Loucy (cell line): ENCODE results near the gene RALGPS1.
A peak's percentile ranks its signal among the peaks of the same experiment; 100 is the strongest.

Source experiments
- H2AFZ ChIP-seq: fragments of 200-600 bp; sonication (generic); 2 replicates; pipeline ENCODE4 v1.6.0; 2016; ENCODE audit warnings: antibody characterized with exemption, mild to moderate bottlenecking, low read length, moderate library complexity
- H3F3A ChIP-seq: fragments of 200-600 bp; 2 replicates; pipeline ENCODE4 v1.6.0; 2016; ENCODE audit warnings: antibody characterized with exemption, low read depth, mild to moderate bottlenecking
- H3K27me3 ChIP-seq: fragments of 200-600 bp; sonication (generic); 2 replicates; pipeline ENCODE4 v1.6.1; 2014; ENCODE audit warnings: low read length, mild to moderate bottlenecking; ENCODE audit not compliant: insufficient read depth, poor library complexity, severe bottlenecking
- H3K36me3 ChIP-seq: fragments of 200-600 bp; sonication (generic); 2 replicates; pipeline ENCODE4 v1.6.1; 2016; ENCODE audit warnings: low read length; ENCODE audit not compliant: insufficient read depth
- H3K4me1 ChIP-seq: fragments of 200-600 bp; sonication (generic); 2 replicates; pipeline ENCODE4 v1.5.1; 2014; ENCODE audit warnings: low read length, mild to moderate bottlenecking; ENCODE audit not compliant: insufficient read depth, poor library complexity, severe bottlenecking
- H3K4me2 ChIP-seq: fragments of 200-600 bp; sonication (generic); 2 replicates; pipeline ENCODE4 v1.6.0; 2014; ENCODE audit warnings: antibody characterized with exemption, low read length, low read depth, mild to moderate bottlenecking; ENCODE audit not compliant: poor library complexity, severe bottlenecking
- H3K4me3 ChIP-seq: fragments of 200-600 bp; sonication (generic); 2 replicates; pipeline ENCODE4 v1.5.1; 2014; ENCODE audit warnings: low read length, mild to moderate bottlenecking, mixed read lengths; ENCODE audit not compliant: poor library complexity, severe bottlenecking
- H3K79me2 ChIP-seq: fragments of 200-600 bp; sonication (generic); 2 replicates; pipeline ENCODE4 v1.6.1; 2014; ENCODE audit warnings: low read length; ENCODE audit not compliant: insufficient read depth
- H3K9ac ChIP-seq: fragments of 200-600 bp; sonication (generic); 2 replicates; pipeline ENCODE4 v1.6.0; 2014; ENCODE audit warnings: mild to moderate bottlenecking, low read depth, low read length, moderate library complexity; ENCODE audit not compliant: poor library complexity, severe bottlenecking
- H3K9me2 ChIP-seq: fragments of 200-600 bp; sonication (generic); replicated peaks from 2 replicates; pipeline ENCODE4 v1.6.1; 2016; ENCODE audit warnings: low read depth, low read length, mixed read lengths
- H3K9me3 ChIP-seq: fragments of 200-600 bp; sonication (generic); 2 replicates; pipeline ENCODE4 v1.6.1; 2014; ENCODE audit warnings: mild to moderate bottlenecking, antibody characterized with exemption, low read length, low read depth; ENCODE audit not compliant: insufficient read depth
- H4K20me1 ChIP-seq: fragments of 200-600 bp; sonication (generic); 2 replicates; pipeline ENCODE4 v1.6.0; 2014; ENCODE audit warnings: antibody characterized with exemption, low read length, mild to moderate bottlenecking; ENCODE audit not compliant: insufficient read depth, poor library complexity, severe bottlenecking
- CTCF ChIP-seq: fragments of 200-600 bp; sonication (generic); conservative IDR thresholded peaks from 2 replicates; pipeline ENCODE4 v1.5.1; 2014; ENCODE audit warnings: mild to moderate bottlenecking, antibody characterized with exemption, low read length
- EZH2phosphoT487 ChIP-seq: fragments of 200-600 bp; IDR thresholded peaks from 2 replicates; pipeline ENCODE4 v1.6.1; 2018; ENCODE audit warnings: antibody characterized with exemption, mild to moderate bottlenecking, moderate library complexity, borderline replicate concordance

RALGPS1 gene

GRCh38 chr9:127202461-127203169 is 288.0 kb downstream of the RALGPS1 start:
- no peak overlapping the region for H3K9ac ChIP-seq
- H3K4me1 ChIP-seq = no peaks in the 10 kb centered on the region
- no peaks in the 10 kb centered on the region for H3K27me3 ChIP-seq
- no peaks in the 10 kb centered on the region for H3F3A ChIP-seq
- no peak overlapping the region for H3K4me2 ChIP-seq
- H3K4me3 ChIP-seq = no peak overlapping the region
- H3K9me3 ChIP-seq = no peaks in the 10 kb centered on the region
- no peaks in the 10 kb centered on the region for H4K20me1 ChIP-seq
- H3K79me2 ChIP-seq = no peaks in the 10 kb centered on the region
- TF ChIP-seq CTCF (no peak), EZH2phosphoT487 (no peak)
- H3K36me3 ChIP-seq = no peaks in the 10 kb centered on the region
- H2AFZ ChIP-seq = no peak overlapping the region
- H3K9me2 ChIP-seq = no peaks in the 10 kb centered on the region

- no peak for TF ChIP-seq CTCF
- H3K4me1 ChIP-seq = no peaks in the 10 kb centered on the region
- H3K4me3 ChIP-seq = no peak overlapping the region
- no peaks in the 10 kb centered on the region for H4K20me1 ChIP-seq
- H3F3A ChIP-seq = no peaks in the 10 kb centered on the region
- no peaks in the 10 kb centered on the region for H3K79me2 ChIP-seq
- H3K9me2 ChIP-seq = no peaks in the 10 kb centered on the region
- H3K9me3 ChIP-seq = no peaks in the 10 kb centered on the region
- no peak overlapping the region for H3K4me2 ChIP-seq
- no peaks in the 10 kb centered on the region for H3K27me3 ChIP-seq
- no peak overlapping the region for H2AFZ ChIP-seq
- no peaks in the 10 kb centered on the region for H3K36me3 ChIP-seq
- H3K9ac ChIP-seq = no peak overlapping the region
Observed at GRCh38 chr9:127203681-127204327, 289.2 kb downstream of the RALGPS1 start.

- H3K27me3 ChIP-seq = no peaks in the 10 kb centered on the region
- H3K4me1 ChIP-seq = no peaks in the 10 kb centered on the region
- no peaks in the 10 kb centered on the region for H3F3A ChIP-seq
- H3K9me3 ChIP-seq = no peaks in the 10 kb centered on the region
- H3K79me2 ChIP-seq = no peaks in the 10 kb centered on the region
- H3K9me2 ChIP-seq = no peaks in the 10 kb centered on the region
- H3K36me3 ChIP-seq = no peaks in the 10 kb centered on the region
- H3K9ac ChIP-seq = no peak overlapping the region
- no peak overlapping the region for H3K4me3 ChIP-seq
- H2AFZ ChIP-seq = no peak overlapping the region
- no peaks in the 10 kb centered on the region for H4K20me1 ChIP-seq
- TF ChIP-seq EZH2phosphoT487 (no peak), CTCF (peak; percentile 47)
- H3K4me2 ChIP-seq = no peak overlapping the region
Observed at GRCh38 chr9:127204771-127205470, 290.3 kb downstream of the RALGPS1 start.
